ENCODE results near the gene LANCL3.

DNA sequence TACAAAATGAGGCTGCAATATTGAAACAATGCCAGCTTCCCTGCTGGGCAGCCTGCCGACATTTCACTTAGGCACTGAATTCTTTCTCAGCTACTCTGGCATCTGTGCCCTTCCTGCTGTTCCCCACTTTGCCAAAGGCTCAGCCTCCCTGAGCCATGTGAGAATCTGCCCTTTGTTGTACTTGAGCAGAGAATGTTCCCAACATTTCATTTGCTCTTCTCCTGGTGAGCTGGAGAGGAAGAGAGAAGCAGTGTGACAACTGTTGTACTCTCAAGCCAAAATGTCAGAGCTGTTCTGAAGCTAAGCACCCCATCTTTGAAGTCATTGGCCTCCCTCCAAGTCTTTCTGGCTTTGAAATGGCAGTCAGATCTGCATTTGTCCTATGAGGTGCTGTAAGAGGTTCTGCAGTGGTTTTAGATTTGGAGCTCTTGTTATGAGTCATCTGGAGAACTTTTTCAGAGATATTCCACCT lies 32.5 kb downstream of the LANCL3 start:
- TF ChIP-seq, protein P1, sequence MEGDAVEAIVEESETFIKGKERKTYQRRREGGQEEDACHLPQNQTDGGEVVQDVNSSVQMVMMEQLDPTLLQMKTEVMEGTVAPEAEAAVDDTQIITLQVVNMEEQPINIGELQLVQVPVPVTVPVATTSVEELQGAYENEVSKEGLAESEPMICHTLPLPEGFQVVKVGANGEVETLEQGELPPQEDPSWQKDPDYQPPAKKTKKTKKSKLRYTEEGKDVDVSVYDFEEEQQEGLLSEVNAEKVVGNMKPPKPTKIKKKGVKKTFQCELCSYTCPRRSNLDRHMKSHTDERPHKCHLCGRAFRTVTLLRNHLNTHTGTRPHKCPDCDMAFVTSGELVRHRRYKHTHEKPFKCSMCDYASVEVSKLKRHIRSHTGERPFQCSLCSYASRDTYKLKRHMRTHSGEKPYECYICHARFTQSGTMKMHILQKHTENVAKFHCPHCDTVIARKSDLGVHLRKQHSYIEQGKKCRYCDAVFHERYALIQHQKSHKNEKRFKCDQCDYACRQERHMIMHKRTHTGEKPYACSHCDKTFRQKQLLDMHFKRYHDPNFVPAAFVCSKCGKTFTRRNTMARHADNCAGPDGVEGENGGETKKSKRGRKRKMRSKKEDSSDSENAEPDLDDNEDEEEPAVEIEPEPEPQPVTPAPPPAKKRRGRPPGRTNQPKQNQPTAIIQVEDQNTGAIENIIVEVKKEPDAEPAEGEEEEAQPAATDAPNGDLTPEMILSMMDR (conservative IDR thresholded peaks at IDR 0.05 in 1 of 2, IDR thresholded peaks at IDR 0.05 in 1 of 2; ENCODE audit: extremely low read depth in 1 of 2, insufficient read depth in 1 of 2, low read depth in 1 of 2, low read length in 2 of 2) = no peak
- no peak for TF ChIP-seq EZH2 (IDR thresholded peaks at IDR 0.05; ENCODE audit: borderline replicate concordance, low read length)

All from mammary epithelial cell (primary cell).